Activated naive CD4-positive, alpha-beta T cell treated with anti-CD3 and anti-CD28 coated beads, Interleukin-2, amount 10 ng/mL, durations not matched to agents 7 days and 5 days (primary cell): ENCODE measurements around the gene PKP3.

Experiments used
- CTCF ChIA-PET: fragments of 350-600 bp; sonication (Branson Sonifier 250); formaldehyde crosslinking; loops from one replicate; lab custom pipeline; 2021; ENCODE audit warnings: antibody characterized with exemption; lab: Charles Lee
- DNase-seq: peaks from one replicate; pipeline ENCODE4 v3.0.0-alpha.2; 2020
- H3K27ac Mint-ChIP-seq: one replicate; pipeline ENCODE4 v1.8.0; 2021; ENCODE audit warnings: mild to moderate bottlenecking, moderate library complexity, mixed read lengths
- H3K27me3 Mint-ChIP-seq: one replicate; pipeline ENCODE4 v1.8.0; 2021; ENCODE audit warnings: mild to moderate bottlenecking, mixed read lengths
- H3K36me3 Mint-ChIP-seq: one replicate; pipeline ENCODE4 v1.8.0; 2021; ENCODE audit warnings: mixed read lengths
- H3K4me1 Mint-ChIP-seq: one replicate; pipeline ENCODE4 v1.8.0; 2021; ENCODE audit warnings: mixed read lengths
- H3K4me3 Mint-ChIP-seq: one replicate; pipeline ENCODE4 v1.8.0; 2021; ENCODE audit warnings: mild to moderate bottlenecking, moderate library complexity, mixed read lengths
- H3K9me3 Mint-ChIP-seq: one replicate; pipeline ENCODE4 v1.8.0; 2021; ENCODE audit warnings: mixed read lengths

Gene PKP3

GRCh38 chr11:447923-448731 is 54.1 kb downstream of the PKP3 start:
- Mint-ChIP-seq H3K4me1 (peaks cover 28% of the 10 kb centered on the region), H3K9me3 (no peaks in the 10 kb centered on the region), H3K36me3 (peaks cover 2% of the 10 kb centered on the region), H3K4me3 (peak overlapping the region; percentile 88), H3K27ac (peak overlapping the region; percentile 96), H3K27me3 (peaks cover 32% of the 10 kb centered on the region)
- peak; percentile 97 for DNase-seq
- CTCF ChIA-PET = interaction anchor here (0.6 to 4.3 kb wide), 21 partner anchors 8 to 274 kb away, joined by 3 to 37 read pairs (median 5); partner anchors contain the start of gene SIGIRR

DNA sequence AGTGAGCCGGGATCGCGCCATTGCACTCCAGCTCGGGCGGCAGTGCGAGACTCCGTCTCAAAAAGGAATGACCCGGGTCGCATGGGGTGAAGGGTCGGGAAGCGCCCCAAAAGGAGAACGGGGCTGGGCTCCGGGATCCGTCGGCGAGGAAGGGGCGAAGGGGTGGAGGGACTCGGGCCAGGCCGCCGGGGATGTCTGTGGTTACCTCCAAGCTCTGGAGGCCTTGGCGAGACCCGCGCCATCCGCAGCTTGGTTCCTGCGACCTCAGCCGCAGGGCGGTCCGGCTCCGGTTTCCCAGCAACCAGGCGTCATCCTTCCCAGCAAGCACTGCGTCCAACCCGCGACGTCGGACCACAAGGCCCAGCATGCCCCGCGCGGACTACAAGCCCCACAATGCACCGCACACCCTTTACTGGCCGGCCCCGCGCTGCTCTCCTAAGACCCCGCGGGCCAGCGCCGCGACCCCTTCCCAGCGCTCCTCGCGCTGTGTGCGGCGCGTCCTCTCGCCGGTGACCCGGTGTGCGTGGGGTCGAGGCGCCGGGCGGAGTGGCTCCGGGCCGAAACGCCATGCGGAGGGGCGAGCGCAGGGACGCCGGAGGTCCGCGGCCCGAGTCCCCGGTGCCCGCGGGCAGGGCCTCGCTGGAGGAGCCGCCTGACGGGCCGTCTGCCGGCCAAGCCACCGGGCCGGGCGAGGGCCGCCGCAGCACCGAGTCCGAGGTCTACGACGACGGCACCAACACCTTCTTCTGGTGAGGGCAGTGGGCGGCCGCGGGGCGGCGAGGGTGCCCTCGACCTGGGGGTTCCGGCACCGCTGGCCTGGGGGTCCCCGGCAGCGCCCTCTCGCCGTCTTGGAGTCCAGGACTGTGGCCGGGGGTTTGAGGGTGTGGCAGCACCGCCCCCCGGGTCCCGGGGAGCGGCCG is 56.1 kb downstream of the PKP3 start, which contains the start of gene PTDSS2:
Gene PTDSS2, plus strand, starts transcription at position 391 of the 920 bp plus-strand sequence. Its CDS starts 177 bp downstream, at position 568.
- H3K4me1 Mint-ChIP-seq = peaks cover 28% of the 10 kb centered on the region
- H3K9me3 Mint-ChIP-seq = no peaks in the 10 kb centered on the region
- peak within 1 kb of the TSS; percentile 88 for H3K4me3 Mint-ChIP-seq
- DNase-seq = peak; percentile 98
- peaks cover 16% of the 10 kb centered on the region for H3K27me3 Mint-ChIP-seq
- peaks cover 5% of the 10 kb centered on the region for H3K36me3 Mint-ChIP-seq
- CTCF ChIA-PET = interaction anchor here (0.8 to 4.3 kb wide), 16 partner anchors 10 to 251 kb away, joined by 3 to 37 read pairs (median 6); partner anchors contain the start of gene SIGIRR
- H3K27ac Mint-ChIP-seq = peak within 1 kb of the TSS; percentile 96

DNA sequence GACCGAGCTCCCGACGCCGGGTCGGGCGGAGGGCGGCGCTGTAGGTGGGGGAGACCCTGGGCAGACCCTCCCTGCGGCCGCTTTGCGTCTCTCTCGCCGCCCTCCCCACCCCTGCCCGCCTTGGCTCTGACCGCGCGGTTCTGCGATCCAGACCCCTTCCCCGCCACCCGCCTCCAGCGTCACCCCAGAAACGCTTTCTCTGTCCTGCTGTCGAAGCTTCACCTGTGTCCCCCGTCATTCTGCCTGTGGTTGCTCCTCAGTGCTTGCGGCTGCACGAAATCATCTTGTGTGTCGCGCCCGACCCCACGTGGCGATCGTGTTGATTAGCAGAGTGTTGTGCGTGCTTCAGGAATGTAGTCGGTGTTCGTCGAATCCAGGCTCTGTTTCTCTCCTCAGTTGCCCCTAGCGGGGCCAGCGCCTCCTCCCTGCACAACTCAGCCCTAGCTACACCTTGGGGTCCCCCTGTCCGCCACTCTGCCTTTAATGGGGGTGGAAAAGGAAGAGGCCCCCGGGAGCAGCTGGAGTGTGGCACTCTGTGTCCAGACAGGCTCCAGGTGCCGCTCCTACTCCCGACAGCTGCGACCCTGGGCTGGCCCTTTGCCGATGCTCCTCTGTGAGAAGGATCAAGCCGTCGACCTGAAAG is 56.9 kb downstream of the PKP3 start:
- Mint-ChIP-seq H3K27me3 (peaks cover 11% of the 10 kb centered on the region), H3K27ac (peak overlapping the region; percentile 93), H3K4me3 (peak overlapping the region; percentile 86), H3K9me3 (no peaks in the 10 kb centered on the region), H3K36me3 (peaks cover 7% of the 10 kb centered on the region), H3K4me1 (peaks cover 33% of the 10 kb centered on the region)
- CTCF ChIA-PET = interaction anchor here (0.8 to 4.3 kb wide), 9 partner anchors 11 to 200 kb away, joined by 3 to 37 read pairs (median 5); partner anchors contain the start of gene SIGIRR
- peak; percentile 90 for DNase-seq

- Mint-ChIP-seq H3K9me3 (no peaks in the 10 kb centered on the region), H3K27ac (no peak overlapping the region), H3K4me1 (peaks cover 41% of the 10 kb centered on the region), H3K36me3 (peaks cover 12% of the 10 kb centered on the region), H3K27me3 (peaks cover 6% of the 10 kb centered on the region), H3K4me3 (peak overlapping the region; percentile 86)
- CTCF ChIA-PET = interaction anchor here (1.0 to 4.3 kb wide), 7 partner anchors 37 to 201 kb away, joined by 3 to 37 read pairs (median 4); partner anchors contain the start of gene SIGIRR
- DNase-seq = peak; percentile 20
Measured at GRCh38 chr11:451738-452137, 57.7 kb downstream of the PKP3 start.

- Mint-ChIP-seq H3K4me3 (no peak overlapping the region), H3K9me3 (no peaks in the 10 kb centered on the region), H3K4me1 (peaks cover 46% of the 10 kb centered on the region), H3K27ac (no peak overlapping the region), H3K36me3 (peaks cover 14% of the 10 kb centered on the region), H3K27me3 (peaks cover 3% of the 10 kb centered on the region)
- CTCF ChIA-PET = interaction anchor here (0.8 to 1.8 kb wide), 4 partner anchors 45 to 146 kb away, joined by 3 to 6 read pairs (median 4); no protein-coding TSS in a partner anchor
- no peak for DNase-seq
Measured at GRCh38 chr11:452203-452744, 58.3 kb downstream of the PKP3 start.

- peaks cover 3% of the 10 kb centered on the region for H3K27me3 Mint-ChIP-seq
- peaks cover 14% of the 10 kb centered on the region for H3K36me3 Mint-ChIP-seq
- H3K4me3 Mint-ChIP-seq = no peak overlapping the region
- peaks cover 54% of the 10 kb centered on the region for H3K4me1 Mint-ChIP-seq
- CTCF ChIA-PET = interaction anchor here (0.8 kb wide), 1 partner anchor 147 kb away, joined by 4 read pairs; no protein-coding TSS in a partner anchor
- DNase-seq = no peak
- H3K27ac Mint-ChIP-seq = no peak overlapping the region
- H3K9me3 Mint-ChIP-seq = no peaks in the 10 kb centered on the region
Measured at GRCh38 chr11:452916-453527, 59.0 kb downstream of the PKP3 start.

GRCh38 chr11:453564-453963 is 59.6 kb downstream of the PKP3 start:
- Mint-ChIP-seq H3K27me3 (peaks cover 3% of the 10 kb centered on the region), H3K36me3 (peaks cover 14% of the 10 kb centered on the region), H3K4me1 (peaks cover 51% of the 10 kb centered on the region), H3K4me3 (no peak overlapping the region), H3K27ac (no peak overlapping the region), H3K9me3 (no peaks in the 10 kb centered on the region)
- CTCF ChIA-PET = no interaction called here
- DNase-seq = no peak

GRCh38 chr11:454043-454442 is 60.0 kb downstream of the PKP3 start:
- peaks cover 3% of the 10 kb centered on the region for H3K27me3 Mint-ChIP-seq
- H3K4me3 Mint-ChIP-seq = no peak overlapping the region
- peaks cover 14% of the 10 kb centered on the region for H3K36me3 Mint-ChIP-seq
- CTCF ChIA-PET = no interaction called here
- DNase-seq = no peak
- no peaks in the 10 kb centered on the region for H3K9me3 Mint-ChIP-seq
- H3K4me1 Mint-ChIP-seq = peaks cover 47% of the 10 kb centered on the region
- H3K27ac Mint-ChIP-seq = no peak overlapping the region
